ENCODE data around the gene ABCA8.
A peak's percentile ranks its signal among the peaks of the same experiment; 100 is the strongest.
"Not testable (repeated sequence)": the region's sequence is repeated elsewhere in the genome, so short reads cannot be mapped to it uniquely, and the experiment has no call there.

The ABCA8 gene, protein sequence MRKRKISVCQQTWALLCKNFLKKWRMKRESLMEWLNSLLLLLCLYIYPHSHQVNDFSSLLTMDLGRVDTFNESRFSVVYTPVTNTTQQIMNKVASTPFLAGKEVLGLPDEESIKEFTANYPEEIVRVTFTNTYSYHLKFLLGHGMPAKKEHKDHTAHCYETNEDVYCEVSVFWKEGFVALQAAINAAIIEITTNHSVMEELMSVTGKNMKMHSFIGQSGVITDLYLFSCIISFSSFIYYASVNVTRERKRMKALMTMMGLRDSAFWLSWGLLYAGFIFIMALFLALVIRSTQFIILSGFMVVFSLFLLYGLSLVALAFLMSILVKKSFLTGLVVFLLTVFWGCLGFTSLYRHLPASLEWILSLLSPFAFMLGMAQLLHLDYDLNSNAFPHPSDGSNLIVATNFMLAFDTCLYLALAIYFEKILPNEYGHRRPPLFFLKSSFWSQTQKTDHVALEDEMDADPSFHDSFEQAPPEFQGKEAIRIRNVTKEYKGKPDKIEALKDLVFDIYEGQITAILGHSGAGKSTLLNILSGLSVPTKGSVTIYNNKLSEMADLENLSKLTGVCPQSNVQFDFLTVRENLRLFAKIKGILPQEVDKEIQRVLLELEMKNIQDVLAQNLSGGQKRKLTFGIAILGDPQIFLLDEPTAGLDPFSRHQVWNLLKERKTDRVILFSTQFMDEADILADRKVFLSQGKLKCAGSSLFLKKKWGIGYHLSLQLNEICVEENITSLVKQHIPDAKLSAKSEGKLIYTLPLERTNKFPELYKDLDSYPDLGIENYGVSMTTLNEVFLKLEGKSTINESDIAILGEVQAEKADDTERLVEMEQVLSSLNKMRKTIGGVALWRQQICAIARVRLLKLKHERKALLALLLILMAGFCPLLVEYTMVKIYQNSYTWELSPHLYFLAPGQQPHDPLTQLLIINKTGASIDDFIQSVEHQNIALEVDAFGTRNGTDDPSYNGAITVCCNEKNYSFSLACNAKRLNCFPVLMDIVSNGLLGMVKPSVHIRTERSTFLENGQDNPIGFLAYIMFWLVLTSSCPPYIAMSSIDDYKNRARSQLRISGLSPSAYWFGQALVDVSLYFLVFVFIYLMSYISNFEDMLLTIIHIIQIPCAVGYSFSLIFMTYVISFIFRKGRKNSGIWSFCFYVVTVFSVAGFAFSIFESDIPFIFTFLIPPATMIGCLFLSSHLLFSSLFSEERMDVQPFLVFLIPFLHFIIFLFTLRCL (N-terminal part only)

GRCh38 chr17:68955181-68955841, at the start of gene ABCA8:
Gene ABCA8, minus strand, starts transcription at chr17:68955392. Its CDS starts 13,358 bp downstream, at chr17:68942034.
- DNase-seq (ENCODE audit: low read depth), result no peak

DNA sequence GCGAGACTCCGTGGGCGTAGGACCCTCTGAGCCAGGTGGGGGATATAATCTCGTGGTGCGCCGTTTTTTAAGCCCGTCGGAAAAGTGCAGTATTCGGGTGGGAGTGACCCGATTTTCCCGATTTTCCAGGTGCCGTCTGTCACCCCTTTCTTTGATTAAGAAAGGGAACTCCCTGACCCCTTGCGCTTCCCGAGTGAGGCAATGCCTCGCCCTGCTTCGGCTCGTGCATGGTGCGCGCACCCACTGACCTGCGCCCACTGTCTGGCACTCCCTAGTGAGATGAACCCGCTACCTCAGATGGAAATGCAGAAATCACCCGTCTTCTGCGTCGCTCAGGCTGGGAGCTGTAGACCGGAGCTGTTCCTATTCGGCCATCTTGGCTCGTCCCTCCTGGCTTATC, 49.6 kb upstream of the ABCA8 start:
- not testable (repeated sequence) for DNase-seq (ENCODE audit: low read depth)

- not testable (repeated sequence) for DNase-seq (ENCODE audit: low read depth)
Observed at GRCh38 chr17:68999743-69000142, 44.6 kb upstream of the ABCA8 start.

GRCh38 chr17:68993112-68993511, 37.9 kb upstream of the ABCA8 start:
- no peak for DNase-seq (ENCODE audit: low read depth)

DNA sequence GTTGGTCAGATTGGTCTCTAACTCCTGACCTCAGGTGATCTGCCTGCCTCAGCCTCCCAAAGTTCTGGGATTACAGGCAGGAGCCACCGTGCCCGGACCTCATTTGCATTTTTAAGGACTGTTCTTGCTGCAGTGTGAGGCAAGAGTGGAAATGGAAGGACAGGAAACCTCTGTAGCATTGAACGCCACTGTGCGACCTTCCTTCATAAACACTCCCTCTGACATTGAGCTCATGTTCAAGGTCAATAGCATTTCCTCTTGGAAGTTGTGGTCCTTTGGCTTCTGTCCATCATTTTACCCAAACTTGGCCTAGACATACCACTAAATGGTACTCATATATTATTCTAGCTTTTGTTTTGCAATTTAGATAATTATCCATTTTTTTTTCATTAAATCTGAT, 32.8 kb upstream of the ABCA8 start:
- no peak for DNase-seq (ENCODE audit: low read depth)

DNA sequence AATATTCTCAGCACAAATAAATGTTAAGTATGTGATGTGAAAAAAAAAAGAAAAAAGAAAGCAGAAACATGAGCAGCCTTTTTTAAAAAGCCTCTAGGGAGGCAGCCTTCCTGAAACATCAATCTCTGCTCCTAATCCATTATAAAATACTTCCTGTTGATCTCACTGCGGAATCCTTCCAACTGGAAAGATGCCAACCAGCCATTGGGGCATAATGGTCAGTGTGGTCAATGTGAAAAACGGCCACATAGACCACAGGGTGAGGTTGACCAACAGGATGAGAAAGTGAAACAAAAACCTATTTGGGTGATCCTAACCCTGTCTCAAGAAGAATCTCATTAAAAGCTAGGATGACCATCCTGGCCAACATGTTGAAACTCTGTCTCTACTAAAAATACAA, 26.1 kb upstream of the ABCA8 start:
- DNase-seq (ENCODE audit: low read depth), result peak; percentile 88

DNA sequence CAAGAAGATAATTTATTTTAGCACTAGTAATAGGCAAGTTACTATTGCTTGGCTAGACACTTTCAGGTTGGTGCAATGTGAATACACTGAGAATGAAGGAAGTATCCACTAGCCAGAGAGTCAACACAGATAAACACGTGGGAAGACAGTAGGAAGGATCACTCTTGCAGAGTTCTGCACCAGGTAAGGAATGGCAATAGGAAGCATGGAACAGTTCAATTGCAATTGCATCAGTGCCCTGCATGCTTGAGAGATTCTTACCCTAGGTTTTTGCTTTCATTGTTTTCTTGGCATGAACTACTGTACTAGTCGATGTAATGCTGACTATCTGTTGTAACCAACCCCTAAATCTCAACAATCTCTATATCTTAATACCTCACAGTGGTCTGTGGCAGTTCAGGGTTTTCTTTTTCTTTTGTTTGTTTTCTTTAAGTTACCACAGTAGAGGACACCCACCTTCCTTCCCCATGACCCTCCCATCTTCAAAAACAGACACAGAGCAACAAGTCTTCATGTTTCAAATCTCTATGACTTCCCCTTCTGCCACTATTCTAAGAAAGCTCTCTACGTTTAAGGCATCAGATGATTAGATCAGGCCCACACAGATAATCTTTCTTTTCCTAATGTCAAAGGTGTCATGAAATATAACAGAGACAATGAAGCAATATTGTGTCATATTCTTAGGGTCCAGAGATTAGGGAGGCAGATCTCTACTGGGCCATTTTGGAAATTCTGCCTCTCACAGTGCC, 18.1 kb upstream of the ABCA8 start:
- DNase-seq (ENCODE audit: low read depth), result no peak

DNA sequence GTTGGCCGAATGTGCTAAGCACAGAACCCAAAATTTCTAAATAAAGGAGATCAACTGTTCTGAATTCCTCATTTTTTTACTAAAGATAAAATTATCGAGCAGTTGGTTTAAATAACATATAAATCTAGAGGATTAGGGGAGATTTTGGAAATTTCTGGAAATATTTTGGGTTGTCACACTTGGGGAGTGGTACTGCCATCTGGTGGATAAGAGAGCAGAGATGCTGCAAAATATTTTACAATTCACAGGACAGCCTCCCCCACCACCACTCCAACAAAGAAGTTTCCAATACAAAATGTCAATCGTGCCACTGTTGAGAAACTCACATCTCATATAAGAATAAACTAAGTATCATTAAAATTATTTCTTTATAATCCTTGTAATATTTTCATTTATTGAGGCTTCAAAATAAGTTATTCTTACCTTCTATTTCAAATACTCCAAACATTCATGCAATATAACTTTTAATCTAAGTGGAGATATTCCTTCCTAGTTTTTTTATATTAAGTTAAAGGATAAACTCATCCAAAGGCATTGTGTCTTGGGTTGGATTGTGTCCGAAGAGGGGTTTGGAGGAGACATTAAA, 17.0 kb upstream of the ABCA8 start:
- DNase-seq (ENCODE audit: low read depth), result peak; percentile 23

DNA sequence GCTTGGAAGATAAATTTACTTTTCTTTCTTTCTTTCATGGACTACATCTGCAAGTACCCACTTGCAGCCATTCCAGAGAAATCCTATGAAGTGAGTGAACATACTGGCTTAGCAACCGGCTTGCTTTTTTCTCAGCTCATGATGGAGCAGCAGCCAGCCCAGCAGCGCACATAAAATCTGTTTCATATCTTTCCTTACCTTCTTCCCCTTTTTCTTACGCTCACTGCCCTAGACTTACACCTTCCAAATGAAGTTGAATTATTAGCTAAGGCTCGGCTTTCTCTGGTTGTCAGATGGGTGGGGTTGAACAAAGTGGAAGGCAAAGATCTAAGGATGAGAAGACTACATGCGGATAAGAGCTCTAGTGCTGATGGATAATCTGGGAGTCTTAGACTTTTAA, 13.9 kb upstream of the ABCA8 start:
- no peak for DNase-seq (ENCODE audit: low read depth)

GRCh38 chr17:68963958-68964357, 8.8 kb upstream of the ABCA8 start:
- DNase-seq (ENCODE audit: low read depth), result no peak

DNA sequence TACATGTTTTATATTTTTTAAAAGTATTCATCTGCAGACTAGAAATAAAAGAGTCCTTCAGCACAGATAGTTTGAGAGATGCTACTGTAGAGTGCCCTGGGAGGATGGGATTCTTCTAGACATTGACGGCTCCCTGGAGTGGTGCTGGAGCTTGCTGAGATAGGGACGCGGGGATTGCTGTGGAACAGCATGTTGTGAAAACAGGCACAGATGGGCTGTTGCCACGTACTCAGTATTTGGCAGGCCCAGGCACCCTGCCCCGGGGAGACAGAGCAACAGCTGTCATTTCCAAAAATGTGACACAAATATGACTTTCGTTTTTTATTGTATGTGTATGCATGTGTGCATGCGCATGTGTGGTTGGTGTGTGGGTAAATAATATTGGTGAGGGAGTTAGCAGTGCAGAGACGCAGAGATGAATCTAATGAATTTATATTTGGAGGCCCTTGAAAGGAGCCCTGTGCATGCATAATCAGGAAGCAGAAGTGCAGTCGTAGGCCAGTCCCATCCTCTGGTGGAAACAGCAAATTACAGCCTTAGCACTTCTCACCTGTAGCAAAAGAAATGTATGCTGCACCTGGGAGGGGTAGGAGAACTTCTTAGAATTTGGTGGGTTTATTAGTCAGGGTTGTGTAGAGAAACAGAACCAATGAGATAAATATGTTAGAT, 6.2 kb upstream of the ABCA8 start:
- no peak for DNase-seq (ENCODE audit: low read depth)

GRCh38 chr17:68959117-68959516, 3.9 kb upstream of the ABCA8 start:
- DNase-seq (ENCODE audit: low read depth), result not testable (repeated sequence)

DNA sequence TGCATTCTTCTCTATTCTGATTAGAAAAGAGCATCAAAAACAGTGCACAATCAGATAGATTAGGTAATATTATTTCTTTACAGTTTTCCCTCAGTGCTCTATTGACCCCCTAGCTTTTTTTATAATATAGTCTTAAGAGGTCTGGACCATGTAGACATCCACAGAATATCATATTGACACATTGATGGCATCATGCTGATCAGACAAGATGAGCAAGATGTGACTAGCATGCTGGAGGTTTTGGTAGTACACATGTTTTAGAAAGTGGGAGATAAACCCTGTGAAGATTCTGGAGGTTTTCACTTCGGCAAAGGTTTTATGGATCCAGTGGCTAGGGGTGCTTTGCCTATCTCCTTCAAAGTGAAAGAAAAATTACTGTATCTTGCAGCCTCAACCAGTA, 2.8 kb upstream of the ABCA8 start:
- no peak for DNase-seq (ENCODE audit: low read depth)

DNA sequence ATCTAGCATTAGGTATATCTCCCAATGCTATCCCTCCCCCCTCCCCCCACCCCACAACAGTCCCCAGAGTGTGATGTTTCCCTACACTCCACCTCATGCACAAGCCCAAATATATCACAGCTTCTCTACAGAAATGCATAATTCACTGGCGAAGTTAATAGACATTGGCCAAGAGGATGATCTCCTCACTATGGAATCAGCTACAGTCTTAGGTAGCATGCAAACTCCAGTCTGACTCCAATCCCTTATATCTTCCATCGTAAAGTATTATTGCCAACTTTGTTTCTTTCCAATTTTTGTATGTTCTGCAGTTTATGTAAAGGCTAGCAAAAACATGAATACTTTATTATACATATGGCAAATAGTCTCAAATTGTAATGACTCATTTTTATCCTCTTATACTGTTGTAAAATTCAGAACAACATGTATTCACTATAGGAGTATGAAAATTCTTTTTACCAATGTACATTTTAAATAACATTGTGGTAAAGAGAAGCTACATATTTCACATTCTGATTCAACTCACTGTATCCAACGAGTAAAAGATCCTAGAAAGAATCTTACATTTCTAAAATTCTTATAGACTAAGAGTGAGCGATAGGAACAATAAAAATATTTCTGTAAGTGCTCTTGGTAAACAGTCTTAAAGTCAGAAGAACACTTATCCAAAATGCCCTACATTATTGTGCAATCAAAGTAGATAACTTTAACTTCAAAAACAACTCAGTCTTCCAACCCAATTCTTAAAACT, 871 bp downstream of the ABCA8 start:
- DNase-seq (ENCODE audit: low read depth), result no peak

GRCh38 chr17:68953340-68953997, 1.7 kb downstream of the ABCA8 start:
- DNase-seq (ENCODE audit: low read depth), result no peak

GRCh38 chr17:68950725-68951124, 4.5 kb downstream of the ABCA8 start:
- DNase-seq (ENCODE audit: low read depth), result no peak

GRCh38 chr17:68947868-68948267, 7.3 kb downstream of the ABCA8 start:
- DNase-seq (ENCODE audit: low read depth), result not testable (repeated sequence)

DNA sequence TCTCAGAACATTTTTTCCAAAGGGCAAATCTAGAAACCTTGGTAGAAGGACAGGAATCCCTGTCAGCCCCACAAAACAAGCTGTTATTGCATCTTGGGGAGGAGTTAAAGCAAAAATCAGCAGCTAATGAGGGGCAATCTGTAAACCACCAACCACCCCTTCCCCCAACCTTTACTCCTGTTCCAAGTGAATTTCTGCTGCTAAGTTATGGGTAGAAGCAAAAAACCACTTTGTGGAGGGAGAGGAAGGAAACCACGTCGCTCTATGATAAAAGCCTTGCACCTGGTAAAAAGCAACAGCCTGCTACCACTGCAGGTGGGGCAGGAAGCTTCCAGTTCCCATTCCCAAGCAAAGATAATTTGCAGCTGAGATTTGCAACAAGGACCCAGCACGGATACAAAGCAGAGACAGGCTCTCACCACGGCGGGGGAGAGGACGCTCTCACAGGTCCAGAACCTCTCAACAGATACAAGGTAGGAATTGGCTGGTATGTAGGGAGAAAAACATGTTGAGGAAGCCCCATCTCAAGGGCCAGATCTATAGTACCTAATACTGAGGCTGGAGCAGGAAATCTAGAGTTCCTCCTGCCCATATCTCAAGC, 10.7 kb downstream of the ABCA8 start:
- no peak for DNase-seq (ENCODE audit: low read depth)

Data from GM04504 (cell line).